Activated T-cell treated with anti-CD3 and anti-CD28 coated beads for 24 hours (primary cell): ENCODE data around the gene CTIF.
A peak's percentile ranks its signal among the peaks of the same experiment; 100 is the strongest.
"Not testable (repeated sequence)": the region's sequence is repeated elsewhere in the genome, so short reads cannot be mapped to it uniquely, and the experiment has no call there.

Experiments
- DNase-seq: peaks from one replicate; pipeline ENCODE4 v3.0.0-alpha.2; 2020; ENCODE audit warnings: low read depth

Gene CTIF

DNA sequence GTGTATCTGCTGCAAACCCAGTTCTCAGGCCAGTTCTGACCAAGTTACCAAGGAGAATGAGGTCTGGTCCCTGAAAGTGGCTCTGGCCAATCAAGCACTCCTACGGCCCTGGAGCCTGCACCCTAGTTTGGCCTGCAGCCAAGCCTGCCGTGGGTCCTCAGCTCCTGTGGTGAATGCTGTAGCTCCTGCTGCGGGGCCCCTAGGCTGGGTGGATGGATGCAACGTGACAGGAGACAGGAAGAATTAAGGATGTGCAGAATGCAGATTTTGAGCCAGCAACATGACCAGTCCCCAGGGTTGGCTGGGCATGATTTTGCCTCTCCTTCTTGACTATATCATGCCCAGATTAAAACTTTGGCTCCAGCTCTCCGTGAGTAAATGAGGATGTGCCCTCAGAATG, 314.8 kb downstream of the CTIF start:
- DNase-seq: no peak

DNA sequence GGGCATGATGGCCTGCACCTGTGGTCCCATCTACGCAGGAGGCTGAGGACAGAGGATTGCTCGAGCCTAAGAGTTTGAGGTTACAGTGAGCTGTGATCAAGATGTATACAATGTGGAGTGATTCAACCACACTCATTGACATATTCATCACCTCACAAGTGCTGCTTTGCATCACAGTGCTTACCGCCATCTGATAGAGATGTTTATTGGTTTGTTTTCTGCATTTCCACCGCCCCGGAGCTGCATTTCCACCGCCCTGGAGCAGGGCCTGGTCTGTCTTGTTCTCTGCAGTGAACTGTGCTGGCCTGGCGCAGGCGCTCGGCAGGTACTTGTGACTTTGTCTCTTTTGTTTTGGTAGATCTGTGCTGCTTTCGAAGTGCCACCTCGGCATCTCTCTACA, 315.9 kb downstream of the CTIF start:
- no peak for DNase-seq

DNA sequence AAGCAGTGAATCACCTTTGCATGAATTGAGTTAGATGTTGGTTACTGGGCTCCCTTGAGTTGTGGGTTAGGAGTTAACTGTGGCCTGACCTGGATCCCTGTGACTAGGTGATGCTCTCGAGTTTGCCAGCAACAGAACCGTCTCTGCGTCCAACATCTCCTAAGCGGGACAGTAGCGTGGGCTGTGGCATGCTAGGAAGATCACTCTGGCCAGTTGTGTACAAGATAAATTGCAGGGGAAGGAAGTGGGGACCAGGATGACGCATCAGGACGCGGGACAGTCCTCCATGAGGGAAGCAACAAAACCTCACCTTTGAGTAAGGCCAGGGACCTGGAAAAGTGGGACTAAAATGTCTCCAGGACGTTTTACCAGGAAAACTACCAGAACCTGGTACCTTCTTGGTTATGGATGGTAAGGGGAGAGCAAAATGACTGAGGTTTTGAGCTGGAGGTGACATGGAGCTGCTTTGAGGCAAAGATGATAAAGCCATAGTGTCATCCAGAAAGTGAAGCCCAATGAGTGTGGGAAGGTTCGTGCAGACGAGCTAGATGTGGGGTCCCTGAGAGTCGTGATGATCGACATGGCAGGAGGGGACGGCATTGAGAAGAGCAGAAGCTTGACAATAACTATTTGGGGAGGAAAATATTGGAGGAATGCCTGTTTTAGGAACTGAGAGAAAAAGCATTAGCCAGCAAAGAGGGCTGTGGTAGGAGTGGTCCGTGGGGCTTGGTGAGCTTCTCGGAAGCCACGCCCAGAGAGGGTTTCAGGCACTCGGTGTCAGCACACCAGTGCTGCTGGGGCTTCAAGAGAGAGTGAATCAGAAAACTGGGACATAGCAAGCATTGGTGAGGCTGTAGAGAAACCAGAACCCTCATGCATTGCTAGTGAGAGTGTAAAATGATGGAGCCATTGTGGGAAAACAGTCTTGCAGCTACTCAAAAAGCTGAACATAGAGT, 316.9 kb downstream of the CTIF start:
- DNase-seq: no peak

GRCh38 chr18:48857023-48857694, 318.3 kb downstream of the CTIF start:
- no peak for DNase-seq

DNA sequence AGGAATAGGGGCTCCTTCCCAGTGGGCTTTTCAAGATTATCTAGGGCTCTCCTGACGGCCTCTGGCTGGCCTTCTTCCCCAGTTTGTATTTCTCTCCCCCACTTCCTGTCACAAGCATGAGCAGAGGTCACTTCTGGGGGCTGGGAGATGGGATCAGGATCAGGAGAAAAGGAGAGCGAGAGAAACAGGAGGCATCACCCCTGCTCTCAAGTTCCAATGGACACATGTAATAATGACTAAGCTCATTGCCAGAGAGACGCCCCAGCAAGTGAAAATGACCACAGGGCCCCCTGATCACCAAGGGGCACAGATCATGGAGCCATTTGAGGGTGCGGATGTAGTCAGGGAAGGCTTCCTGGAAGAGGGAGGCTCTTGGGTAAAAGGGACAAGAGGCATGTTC, 319.8 kb downstream of the CTIF start:
- DNase-seq: no peak

GRCh38 chr18:48859311-48860268, 320.8 kb downstream of the CTIF start:
- DNase-seq: no peak

DNA sequence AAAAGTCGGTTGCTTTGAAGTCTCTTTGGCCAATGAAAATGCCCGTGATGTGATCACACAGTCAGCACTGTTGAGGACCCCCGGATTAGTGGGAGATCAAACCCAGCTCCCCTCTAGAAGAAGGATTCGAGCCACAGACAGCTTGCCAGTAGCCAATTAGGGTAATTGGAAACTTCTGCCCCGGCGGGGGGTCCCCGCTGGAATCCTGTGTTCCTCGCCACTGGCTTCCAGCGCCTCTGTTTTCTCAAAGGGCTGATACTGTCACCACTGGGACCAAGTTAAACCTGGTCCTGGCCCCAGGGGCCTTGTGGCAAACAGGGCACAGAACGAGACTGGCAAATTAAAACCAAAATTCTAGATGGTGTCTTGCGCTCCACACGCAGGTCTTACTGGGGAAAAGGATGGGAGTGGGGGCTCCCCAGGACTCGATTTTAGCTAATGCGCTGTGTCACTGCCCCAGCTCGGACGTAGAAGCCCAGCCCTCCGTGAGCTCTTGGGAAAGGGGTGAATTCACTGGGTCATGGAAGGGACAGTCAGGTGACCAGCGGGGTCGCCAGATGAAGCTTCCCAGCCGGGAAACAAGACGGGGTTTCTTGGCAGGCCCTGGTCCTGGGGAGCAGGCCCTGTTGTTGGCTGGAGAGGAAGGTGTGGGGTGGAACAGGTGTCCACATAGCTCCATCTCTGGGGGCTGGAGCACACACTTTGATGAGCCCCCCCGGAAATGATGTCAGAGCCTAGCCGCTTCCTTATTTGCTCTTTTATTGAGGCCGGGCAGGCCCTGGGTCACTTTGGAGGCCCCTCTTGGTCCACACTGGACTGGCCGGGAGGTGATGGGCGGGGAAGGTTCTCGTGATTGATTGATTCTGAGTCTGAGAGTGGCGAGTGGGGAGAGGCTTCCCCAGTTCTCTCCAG, 321.7 kb downstream of the CTIF start:
- no peak for DNase-seq

GRCh38 chr18:48861181-48861708, 322.4 kb downstream of the CTIF start:
- DNase-seq: no peak

DNA sequence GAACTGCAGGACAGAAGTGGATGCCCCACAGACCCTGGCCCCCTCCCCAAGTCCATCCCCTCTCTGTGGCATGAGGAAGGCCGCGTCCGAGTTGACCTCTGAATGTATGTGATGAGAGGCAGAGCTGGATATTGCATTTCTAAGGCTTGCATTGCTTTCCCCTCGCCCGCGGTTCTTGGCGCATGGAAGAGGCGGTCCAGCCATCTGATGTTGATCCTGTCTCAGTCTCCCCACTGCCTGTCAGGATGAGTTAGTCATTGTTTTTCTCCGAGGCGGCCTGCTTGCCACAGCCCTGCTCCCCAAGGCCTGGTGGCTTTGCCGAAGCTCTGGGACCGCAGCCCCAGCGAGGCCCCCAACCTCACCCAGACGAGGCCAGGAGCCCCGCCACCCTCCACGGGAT, 323.3 kb downstream of the CTIF start:
- DNase-seq: no peak

DNA sequence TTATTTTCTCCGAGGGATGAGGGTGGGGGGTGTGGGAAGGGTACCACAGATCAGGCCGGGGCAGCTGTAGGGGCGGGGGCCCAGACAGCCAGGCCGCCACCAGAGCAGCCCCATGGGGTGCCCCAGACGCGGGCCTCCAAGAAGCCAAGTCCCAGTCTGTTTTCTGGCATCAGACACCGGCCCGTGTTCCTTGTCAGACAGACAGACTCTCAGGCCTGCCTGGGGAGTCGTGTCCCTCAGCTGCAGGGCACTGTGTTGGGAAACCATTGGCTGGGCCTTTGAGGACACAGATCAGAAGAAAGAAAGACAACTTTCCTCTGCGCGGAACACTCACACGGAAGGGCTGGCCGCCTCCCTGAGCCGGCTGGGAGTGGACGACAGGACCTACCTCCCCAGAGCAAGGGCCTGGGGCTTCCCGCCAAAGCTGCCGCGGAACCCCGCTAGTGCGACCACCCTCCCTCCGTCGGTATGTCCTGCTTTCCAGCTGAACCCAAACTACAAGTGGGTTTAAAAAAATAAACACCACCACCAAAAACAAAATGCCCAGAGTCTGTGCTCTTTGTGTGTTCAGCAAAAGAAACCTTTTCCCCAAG, 323.9 kb downstream of the CTIF start:
- no peak for DNase-seq

DNA sequence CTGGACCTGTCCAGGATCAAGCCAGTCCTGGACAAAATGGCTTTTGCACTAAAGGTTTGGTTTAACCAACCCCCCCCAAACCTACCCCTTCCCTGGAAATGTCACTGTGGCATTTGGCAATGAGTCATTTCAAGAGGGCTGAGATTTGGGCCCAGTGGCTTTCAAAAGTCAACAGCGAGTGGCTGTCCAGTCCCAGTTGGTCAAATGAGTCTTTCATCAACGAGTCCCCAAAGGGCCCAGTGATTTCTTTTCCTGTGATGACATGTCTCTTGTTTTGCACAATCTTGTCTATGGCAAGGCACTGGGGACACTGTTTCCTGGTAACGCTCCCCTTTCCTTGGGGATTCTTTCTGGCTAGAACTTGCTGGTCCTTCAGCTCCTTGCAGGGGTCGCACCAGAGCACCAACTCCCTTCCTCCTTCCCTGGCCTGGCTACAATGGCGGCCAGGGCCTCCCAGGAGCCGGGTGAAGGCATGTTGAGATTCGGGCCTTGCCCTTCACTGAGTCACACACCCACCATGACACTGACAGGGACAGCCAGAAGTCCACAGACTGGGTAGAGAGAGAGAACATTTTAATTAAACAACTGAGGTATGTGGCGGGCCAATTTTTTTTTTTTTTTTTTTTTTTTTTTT, 324.7 kb downstream of the CTIF start:
- no peak for DNase-seq

DNA sequence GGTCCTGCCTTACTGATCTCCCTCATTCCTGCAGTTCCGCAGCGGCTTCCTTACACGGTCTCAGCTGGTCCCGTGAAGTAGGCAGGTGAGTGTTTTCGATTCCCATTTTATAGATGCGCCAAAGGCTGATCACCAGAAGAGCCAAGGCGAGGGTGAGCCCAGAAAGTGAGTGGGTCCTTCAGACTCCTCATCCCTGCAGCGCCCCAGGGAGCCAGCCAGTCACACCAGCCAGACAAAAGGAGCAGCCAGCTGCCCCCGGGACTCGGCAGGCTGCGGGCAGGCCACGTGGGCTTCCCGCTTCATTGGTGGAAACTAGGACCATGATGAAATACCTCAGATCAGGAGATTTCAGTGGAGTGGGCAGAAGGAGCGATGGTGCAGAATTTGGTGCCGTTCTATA, 326.0 kb downstream of the CTIF start:
- no peak for DNase-seq

DNA sequence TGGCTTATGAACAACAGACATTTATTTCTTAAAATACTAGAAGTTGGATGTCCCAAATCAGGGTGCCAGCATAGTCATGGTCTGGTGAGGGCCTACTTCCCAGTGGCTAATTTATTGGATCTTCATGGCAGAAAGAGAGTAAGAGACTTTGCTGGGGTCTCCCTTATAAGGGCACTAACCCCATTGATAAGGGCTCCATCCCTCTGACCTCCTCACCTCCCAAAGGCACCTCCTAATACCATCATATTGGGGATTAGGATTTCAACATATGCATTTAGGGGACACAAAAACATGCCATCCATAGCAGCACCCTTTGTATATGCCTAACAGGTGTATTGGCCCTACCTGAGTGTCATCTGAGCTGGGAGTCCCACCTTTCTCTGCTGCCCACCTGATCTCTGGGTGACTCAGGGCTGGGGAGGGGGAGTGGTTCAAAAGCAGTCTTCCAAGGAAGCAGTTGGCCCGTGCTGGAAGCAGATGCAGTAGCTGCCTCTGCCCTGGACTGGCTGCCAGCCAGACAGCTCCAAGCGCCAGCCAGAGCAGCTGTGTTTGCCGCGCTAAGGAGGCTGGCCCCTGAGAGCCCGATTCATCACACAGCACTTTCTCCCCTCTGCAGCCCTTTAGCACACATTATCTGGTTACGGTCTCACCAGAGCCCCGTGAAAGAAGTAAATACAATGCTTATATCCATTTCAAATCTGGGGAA, 327.4 kb downstream of the CTIF start:
- DNase-seq: no peak

GRCh38 chr18:48866856-48867255, 328.0 kb downstream of the CTIF start:
- DNase-seq: no peak

DNA sequence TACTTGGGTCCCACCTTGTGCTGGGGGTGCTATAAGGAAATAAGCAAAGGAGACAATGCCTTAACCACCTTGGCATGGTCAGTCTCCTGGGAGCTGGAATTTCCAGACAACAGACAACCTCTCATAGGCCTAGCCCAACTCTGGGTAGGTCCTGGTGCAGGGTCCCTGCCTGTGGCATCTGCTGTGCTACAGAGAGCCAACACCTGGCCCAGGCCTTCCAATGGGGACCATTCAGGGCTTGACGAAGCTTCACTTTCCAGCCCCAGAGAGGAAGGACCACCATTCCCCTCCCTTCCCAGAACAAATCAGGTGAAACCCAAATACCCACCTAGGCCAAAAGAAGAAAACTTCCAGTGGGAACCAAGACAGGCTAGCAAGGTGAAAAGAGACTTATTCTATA, 329.1 kb downstream of the CTIF start:
- no peak for DNase-seq

DNA sequence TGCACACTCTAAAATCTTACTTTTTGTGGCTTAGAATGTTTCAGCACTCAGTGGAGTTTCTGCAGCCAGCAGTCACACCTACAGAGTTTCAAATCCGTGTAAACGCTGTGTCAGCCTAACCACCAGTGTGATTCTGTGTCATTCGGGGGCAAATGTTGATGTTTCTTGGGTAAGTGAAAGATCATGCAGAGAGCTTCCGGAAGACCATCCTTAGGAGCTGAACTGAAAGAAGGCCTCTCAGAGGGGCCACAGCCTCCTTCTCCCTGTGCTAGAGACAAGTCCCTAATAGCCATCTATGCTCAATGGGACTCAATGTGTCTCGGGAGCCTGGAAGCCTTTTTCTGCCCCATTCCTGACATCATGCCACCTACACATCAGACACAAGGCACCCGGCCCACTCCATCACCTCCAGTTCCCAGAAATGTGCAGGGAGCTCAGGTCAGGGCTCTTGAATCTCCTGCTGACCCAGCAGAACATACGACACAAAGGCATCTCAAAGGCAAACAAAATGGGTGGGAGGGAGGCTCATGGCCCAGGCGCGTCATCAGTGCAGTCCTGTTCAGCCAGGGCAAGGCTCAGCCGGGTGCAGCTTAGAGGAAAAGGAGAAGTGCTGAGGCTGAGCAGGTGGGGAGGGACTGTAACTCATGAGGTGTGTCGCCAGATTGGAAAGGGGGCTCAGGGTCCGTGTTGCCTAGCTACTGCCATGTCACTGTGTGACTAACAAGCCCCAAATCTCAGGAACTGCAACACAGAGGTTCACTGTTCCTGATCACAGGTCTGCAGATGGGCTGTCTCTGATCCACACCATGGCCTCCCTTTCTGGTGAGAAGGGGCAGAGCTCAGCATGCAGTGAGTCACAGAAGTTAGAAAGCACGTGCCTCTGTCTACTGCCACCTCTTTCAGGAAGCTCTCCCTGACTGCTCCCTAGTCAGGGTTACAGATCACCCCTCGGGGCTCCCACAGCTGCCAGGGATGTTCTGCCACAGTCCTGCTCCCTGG, 329.9 kb downstream of the CTIF start:
- peak; percentile 57 for DNase-seq

DNA sequence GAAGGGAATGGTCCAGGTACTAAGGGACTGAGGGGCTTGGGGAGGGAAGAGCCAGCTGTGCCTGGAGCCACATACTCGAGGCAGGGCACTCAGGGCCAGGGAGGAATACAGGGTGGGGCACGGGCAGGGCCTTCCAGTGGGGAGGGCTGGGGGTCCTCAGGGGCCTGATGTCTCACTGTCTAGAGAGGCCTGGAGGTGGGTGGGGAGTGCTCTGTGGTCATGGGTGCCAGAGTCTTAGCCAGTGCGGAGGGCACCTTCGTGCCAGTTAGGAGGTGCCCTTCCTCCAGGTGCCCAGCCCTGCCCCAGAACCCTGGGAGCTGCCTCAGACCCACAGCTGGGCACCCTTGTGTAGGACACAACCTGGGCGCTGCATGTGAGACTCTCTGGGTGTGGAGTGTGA, 330.8 kb downstream of the CTIF start:
- no peak for DNase-seq

DNA sequence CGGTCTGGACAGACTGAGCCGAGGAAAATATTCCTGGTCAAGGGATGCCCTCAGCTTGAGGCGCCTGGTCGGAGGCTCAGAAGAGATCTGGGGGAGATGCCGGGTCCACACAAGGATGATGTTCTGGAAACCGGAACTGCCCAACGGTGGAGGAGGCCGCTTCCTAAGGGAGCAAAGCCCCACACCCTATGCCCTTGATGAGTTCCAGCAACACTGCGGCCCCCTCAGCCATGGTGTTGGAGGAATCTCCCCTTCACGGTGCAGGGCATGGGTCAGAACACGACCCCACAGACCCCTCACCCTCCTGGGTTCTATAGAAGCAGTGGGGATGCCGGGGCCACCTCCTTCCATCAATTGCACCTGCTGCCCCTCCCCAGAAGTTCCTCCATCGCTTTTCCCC, 332.1 kb downstream of the CTIF start:
- not testable (repeated sequence) for DNase-seq
